SIG-M5 treated with dmso at 0.1 percent for 504 hours (cell line): ENCODE data around the gene EMID1.

ENCODE experiments used
- DNase-seq: peaks from one replicate; lab custom pipeline; 2025; ENCODE audit not compliant: unreplicated experiment; lab: John Stamatoyannopoulos, UW

Gene EMID1

DNA sequence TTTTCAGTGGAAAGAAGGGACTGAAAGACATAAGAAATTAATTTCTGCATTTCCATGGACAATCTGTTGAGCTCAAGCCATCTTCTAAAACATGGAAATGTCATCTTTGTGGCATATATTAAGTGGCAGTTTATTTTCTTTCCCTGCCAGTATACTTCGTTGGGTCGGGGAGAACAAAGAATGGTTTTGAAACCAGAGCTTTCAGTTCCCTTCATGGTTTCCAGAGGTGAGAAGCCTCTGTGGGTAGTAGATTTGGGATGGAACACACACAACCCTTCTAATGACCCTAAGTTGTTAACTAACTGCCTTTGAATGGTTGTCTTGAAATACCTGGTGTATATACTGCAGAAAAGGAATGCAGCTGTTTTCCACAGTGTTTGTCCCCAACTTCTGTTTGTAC, 83.1 kb downstream of the EMID1 start:
- no peak for DNase-seq

DNA sequence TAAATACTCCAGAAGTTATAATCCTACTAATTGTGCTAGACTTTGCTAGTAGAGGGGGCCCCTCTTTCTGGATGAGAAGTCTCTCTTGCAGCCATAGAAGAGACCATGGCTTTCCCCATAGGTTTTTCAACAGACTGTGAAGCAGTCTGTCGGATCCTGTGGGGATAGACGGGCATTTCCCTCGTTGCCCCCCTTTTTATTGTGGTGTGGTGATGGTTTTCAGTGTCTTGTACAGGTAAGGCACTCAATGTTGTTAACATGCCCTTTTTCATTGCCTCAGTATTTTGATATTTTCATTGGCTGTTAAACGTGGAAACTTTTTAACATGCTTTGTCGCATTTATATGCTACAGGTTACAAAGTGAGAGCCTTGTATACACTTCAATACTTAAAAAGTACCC, 84.4 kb downstream of the EMID1 start:
- DNase-seq: no peak

DNA sequence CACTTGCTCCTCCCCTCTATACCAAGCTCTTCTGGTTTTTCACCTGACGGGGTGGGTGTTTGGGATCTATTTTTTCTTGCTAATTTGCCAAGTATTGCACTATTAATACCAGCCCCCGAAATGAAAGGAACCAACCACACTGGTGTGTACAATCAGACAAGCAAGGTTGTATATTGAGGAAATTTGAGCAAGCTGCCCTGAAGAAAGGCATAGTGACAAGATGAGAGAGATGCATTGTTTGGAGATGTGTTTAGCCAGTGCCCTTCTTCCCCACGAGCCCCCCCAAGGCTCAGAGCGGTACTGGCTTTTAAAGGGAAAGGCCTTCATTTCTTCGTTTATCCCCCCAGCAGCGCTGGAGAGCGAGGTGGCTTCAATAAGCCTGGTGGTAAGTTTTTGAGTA, 85.5 kb downstream of the EMID1 start:
- no peak for DNase-seq

DNA sequence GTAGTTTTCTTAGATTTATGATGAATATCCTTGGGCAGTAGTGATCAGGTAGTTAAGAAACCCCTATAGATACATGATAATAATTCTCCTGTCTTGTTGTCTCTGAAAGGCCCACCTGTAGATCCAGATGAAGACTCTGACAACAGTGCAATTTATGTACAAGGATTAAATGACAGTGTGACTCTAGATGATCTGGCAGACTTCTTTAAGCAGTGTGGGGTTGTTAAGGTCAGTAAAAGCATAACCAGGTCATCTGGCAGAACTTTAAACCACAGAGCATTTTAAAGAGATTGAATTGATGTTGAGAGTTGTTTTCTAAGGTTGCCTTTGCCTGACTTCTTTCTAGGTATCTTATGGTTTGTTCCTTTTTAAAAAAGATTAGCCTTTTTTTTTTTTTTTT, 86.7 kb downstream of the EMID1 start:
- no peak for DNase-seq

DNA sequence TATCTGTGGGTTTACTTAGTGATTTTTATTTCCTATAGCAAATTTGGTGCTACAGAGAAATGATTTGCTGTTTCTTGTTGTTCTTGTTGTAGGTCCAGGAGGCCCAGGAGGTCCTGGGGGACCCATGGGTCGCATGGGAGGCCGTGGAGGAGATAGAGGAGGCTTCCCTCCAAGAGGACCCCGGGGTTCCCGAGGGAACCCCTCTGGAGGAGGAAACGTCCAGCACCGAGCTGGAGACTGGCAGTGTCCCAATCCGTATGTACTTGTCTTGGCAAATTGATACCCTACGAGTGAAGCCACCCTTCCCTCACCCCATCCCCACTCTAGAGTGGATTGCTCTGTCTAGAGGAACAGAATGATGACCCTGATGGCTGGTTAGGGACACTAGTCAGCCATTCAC, 92.9 kb downstream of the EMID1 start:
- no peak for DNase-seq

DNA sequence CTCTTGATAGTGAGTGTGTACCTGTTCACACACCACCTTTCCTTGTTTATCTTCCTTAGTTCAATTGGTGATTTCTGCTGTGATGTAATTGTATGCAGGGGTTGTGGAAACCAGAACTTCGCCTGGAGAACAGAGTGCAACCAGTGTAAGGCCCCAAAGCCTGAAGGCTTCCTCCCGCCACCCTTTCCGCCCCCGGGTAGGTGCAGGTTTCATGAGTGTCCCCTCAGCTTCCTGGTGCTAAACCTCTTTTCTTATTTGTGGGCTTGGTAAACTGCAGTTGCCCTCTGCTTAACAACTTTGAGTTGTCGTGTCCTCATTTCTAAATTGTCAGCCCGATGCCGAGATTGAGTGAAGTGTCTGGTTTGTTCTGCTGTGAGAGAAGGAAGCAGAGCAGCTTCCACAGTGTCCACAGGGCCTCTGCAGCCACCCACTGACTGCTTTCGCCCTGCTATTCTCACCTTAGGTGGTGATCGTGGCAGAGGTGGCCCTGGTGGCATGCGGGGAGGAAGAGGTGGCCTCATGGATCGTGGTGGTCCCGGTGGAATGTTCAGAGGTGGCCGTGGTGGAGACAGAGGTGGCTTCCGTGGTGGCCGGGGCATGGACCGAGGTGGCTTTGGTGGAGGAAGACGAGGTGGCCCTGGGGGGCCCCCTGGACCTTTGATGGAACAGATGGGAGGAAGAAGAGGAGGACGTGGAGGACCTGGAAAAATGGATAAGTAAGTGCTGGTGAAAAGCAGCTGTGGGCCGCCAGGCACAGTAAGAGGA, 93.6 kb downstream of the EMID1 start:
- DNase-seq: no peak

DNA sequence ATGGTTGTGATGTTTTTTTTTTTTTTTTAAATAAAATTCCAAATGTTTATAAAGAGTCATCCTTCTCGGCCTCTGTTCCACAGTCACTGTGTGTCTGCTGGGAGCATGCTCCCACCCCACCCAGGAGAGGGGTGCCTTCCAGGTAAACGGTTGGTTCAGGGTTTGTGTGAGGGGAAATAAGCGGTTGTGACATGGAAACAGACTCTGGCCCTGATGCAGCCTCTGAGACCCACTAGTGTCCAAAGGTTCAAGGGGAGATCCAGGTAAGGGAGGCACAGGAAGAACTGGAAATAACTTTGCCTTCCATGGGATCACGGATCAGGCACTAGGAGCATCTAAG, 94.7 kb downstream of the EMID1 start:
- DNase-seq: no peak

DNA sequence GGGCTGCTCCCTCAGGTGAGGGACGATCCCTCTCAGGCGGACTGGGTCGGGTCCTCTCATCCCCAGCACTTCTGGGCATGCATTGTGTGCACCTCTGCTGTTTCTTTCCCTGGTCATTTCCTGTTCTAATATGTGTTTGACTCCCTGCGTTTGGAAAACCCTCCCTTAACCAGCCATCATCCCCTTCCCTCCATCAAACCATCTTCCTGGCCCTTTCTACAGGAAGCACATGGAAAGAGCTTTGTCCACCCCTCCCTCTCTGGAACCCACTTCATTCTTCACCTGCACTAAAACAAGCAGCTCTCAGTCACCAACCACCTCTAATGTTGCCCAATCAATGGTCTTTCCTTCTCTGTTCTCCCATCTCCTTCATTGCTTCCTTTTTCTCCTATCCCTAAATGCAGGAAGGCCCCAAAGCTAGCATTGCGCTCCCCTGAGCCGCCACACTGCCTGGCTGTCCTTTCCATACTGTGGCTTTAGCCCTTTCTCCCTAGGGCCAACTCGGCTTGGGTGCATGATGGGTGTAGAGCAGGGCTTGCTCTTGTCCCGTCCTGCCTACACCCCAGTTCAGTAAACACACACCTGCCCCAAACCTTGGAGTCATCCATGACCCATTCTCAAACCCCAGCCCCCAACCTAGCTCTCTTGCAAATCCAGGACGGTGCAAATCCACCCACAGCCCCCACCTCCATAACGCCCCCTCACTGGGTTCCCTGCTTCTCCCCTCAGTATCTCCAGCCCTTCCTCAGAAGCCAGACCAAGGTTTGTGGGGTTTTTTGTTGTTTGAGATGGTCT, 95.3 kb downstream of the EMID1 start:
- no peak for DNase-seq

DNA sequence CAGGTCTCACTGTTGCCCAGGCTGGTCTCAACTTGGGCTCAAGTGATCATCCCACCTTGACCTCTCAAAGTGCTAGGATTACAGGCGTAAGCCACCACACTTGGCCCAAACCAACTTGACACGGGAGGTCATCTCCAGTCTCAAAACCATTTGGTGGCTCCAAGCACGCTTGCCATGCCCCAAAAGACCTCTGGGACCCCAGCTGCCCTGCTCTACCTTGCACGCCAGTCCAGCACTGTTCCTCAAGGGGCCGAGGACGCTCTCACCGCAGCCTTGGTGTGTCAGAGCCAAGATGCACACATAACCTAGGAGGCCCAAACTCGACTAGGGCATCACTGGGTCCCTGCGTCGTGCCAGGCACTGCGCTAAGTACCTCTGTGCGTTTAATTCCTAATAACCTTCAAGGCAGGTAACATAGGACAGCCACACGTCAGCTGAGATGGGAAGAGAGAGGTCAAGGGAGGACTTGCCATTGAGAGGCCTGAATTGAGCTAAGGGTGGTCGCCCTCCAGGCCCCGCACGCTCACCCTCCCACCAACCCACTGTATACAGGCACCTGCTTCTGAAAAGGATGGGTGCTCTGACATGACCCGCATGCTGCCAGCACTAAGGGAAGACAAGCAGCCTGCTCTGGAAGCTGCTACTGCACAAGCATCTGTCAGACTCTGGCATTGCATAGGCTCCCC, 96.2 kb downstream of the EMID1 start:
- DNase-seq: no peak

DNA sequence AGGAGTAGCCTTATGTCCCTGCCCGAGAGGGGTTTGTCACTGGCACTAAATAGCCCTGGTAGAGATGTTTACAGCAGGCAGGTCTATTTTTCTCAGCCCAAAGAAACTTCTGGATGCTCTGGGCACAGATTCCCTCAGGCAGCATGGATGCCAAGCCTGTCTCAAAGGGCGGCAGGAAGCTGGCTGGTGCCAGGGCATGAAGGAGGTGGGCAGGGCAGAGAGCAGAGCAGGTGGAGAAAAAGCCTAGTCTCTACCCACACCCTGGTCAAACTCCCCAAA, 96.6 kb downstream of the EMID1 start:
- no peak for DNase-seq

DNA sequence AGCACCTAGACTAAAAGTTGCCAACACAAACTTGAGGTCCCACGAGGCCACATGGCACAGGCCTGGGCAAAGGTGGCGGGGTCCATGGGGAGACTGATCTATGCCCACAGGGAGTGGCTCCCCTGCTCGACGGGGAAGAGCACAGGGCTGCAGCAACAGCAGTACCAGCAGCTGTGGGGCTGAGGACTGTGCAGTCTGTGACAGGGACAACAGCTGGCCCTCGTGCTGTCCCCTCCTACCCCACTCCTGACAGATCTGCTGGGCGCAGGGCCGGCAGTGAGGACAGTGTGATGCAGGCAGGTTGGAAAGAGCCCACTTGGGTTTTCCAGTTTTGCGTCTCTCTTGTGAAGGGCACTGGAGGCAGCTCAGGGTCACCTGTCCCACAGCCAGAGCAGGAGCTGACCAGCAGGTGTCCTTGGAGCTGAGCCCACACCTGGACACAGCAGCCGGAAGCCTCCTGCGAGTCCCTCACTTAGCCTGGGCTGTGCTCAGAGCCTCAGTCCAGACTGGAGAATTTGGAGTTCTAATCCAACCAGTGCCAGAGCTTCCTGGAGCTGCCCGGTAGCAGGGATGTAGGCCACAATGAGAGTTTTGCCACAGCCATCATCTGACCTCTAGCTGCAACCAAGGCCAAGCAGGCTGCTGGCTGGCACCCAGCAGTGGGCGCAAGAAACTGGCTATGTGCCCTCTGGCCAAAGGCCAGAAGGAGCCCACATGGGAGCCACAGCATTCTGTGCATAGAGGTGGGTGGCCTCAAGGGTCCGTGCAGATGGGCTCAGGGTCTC, 97.2 kb downstream of the EMID1 start:
- DNase-seq: no peak

DNA sequence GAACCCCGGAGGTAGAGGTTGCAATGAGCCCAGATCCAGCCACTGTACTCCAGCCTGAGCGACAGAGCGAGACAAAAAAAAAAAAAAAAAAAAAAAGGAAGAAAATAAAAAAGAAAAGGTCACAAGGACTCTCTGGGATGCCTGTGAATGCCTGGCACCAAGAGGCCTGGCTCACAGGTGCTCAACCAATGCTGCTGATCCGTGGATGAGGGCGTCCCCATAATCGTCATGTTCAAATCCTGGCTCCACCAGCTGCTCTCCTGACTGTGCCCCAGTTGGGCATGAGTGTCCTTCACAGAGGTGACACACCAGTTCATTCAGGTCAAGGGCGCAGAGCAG, 100.1 kb downstream of the EMID1 start:
- no peak for DNase-seq

DNA sequence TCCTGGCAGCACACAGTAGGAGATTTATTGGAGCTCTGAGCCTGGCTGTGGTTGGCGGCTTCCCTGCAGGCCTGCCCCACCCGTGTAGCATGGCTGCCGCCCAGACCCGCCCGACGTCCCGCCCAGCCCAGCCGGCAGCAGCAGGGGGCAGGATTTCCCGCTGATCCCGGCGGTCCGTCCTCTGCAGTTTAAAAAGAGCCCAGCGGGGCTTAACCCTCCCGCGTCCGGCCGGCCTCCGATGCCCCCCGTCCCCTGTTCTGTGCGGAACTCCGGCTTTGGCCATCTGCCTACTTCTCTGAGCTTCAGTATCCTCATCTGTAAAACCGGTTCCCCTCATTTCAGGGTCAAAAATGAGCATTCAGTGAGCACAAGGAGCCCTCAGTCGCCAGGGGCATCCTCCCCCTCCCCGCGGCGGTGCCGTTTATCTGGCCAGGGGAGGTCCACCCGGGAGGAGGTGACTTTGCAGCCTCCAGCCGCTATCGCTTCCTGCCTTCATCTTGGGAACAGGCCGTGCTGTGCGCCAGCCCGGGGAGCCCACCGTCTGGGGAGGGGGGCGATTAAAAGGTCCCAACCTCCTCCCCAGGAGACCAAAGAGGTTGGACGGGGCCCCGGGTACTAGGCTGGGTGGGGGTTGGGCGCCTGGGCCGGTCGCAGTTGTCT, 100.6 kb downstream of the EMID1 start, which contains the start of gene GAS2L1:
GAS2L1 (plus strand) TSS at position 476 of the 660 bp plus-strand sequence. CDS start 1,456 bp downstream, outside the sequence.
- DNase-seq: peak; percentile 42

DNA sequence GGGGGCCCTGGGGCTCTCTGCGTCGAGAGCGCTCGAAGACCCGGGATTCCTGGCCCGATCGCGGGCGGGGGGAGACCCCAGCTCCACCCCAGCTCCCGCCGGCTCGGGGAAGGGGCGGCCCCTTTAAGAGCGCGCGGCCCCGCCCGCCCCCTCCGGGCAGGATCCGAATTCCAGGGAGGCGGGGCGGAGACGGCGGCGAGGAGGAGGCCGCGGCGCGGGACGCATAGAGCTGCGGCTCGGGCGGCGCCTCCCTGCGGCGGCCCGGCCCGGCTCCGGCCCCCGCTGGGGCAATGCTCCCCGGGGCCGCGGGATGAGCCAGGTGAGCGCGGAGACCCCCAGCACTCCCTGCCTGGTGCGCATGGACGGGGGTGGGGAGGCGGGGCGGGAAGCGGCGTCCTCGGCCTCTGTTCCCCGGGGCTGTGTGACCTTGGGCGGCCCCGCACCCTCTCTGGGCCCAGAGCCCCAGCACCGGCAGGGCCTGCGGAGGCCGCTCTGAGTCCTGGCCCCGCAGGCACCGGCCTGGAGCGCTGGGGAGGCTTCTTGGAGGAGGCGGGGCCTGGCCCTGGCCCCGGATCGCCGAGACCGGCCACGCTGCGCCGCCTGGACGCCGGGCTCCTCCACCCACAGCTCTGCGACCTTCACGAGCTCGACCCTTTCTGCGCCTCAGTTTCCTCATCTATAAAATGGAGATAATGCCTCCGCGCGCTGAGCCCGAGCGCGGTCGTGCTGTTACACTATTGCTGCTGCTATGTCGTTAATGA, 101.3 kb downstream of the EMID1 start:
- peak; percentile 25 for DNase-seq

DNA sequence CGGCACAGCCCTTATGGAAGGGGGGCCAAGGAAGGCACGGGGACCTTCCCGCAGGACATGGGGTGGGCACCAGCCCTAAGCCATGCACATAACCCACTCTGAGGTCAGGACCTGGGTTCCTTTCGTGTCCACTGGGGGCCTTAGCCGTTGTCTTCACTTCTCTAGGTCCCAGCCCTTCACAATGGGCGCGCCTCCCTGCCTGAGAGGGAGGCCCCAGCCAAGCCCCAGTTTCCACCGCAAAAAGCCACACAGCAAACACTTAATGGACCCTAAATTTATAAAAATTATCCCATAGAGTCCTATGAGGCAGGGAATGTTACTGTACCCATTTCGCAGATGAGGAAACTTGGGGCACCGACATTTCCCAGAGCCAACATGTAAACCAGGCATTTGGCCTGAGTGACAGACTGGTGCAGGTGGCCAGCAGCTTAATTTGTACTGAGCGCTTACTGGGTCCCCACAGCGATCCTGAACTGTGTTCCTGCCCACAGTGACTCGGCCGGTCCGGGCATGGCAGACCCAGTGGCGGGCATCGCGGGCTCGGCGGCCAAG, 102.0 kb downstream of the EMID1 start:
- no peak for DNase-seq

DNA sequence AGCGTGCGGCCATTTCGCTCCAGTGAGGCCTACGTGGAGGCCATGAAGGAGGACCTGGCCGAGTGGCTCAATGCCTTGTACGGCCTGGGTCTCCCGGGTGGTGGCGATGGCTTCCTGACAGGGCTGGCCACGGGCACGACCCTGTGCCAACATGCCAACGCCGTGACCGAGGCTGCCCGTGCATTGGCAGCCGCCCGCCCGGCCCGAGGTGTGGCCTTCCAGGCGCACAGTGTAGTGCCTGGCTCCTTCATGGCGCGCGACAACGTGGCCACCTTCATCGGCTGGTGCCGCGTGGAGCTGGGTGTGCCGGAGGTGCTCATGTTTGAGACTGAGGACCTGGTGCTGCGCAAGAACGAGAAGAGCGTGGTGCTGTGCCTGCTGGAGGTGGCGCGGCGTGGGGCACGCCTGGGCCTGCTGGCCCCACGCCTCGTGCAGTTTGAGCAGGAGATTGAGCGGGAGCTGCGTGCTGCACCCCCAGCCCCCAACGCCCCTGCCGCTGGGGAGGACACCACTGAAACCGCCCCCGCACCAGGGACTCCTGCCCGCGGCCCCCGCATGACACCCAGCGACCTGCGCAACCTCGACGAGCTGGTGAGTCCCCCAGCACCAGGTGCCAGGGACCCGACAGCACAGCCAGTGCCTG, 102.6 kb downstream of the EMID1 start:
- no peak for DNase-seq

DNA sequence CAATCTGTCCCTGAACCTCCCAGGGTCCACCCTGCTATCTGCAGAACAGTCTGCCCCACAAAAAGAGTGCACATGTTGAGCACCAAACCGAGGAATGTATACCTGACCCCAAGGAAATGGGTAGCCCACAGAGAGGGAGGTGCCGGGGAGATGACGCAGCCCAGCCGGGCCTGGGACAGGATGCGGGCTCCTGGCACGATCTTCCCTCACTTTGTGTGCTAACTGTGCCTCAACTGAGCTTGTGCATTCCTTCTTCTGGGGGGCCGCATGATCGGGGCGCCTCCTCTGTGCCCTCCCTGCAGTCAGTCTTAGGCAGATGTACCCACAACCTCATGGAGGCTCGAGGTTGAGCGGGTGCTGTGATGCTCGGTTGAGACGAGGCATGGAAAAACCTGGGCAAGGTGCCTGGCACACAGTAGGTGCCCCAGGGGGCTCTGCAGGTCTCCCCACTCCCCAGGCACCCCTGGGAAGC, 103.1 kb downstream of the EMID1 start:
- no peak for DNase-seq
